Pons (tissue), 1 donor: ENCODE measurements around the gene SLC6A18.
"Not testable (repeated sequence)": the region's sequence is repeated elsewhere in the genome, so short reads cannot be mapped to it uniquely, and the experiment has no call there.

Source experiments
- DNase-seq: peaks from one replicate; pipeline ENCODE4 v3.0.0-alpha.2; 2016; ENCODE audit warnings: low spot score

The SLC6A18 gene

GRCh38 chr5:1216211-1216917 is 8.8 kb upstream of the SLC6A18 start:
- no peak for DNase-seq

DNA sequence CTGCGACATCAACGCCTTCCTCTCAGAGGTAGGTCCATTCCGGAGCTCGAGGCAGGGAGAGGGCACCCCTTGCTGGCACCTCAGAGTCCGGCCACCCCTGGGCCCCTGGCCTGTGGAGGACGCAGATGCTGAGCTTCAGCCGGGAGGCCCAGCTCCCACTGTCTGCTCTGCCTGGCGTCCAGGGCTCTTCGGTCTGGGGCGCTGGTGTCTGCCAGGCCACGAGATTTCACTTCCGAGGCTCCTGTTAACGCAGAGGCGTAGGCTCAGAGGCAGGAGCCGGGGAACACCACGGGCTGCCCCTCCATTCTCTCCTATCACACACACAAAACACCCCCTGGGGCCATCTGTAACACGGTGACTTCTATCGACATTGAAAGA is 8.3 kb upstream of the SLC6A18 start:
- no peak for DNase-seq

DNA sequence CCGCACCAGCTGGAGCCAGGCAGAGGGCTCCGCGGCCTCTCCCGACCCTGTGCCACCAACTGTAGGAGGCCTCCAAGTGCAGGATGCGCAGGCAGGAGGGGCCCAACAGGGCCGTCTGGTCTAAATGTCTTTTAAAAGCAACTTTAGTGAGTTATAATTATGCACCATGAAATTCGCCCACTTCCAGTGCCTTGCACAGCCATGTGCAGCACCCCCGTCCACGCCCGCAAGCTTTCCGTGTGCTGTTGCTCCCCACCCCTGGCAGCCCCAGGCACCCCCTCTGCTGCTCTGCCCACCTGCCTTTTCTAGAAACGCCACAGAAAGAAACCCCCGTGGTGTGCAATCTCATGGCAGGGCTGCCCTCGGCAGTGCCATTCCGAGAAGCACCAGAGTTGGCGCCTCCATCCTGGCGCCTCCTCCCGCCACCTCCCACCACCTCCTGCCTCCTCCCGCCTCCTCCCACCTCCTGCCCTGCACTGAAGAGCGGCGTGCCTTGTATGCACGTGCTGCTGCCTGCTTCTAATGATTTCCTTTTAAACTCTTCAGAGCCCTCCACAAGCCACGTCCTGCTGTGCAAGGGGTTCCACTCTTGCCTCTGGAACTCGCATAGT is 7.5 kb upstream of the SLC6A18 start:
- DNase-seq, result no peak

GRCh38 chr5:1218351-1219080 is 6.7 kb upstream of the SLC6A18 start:
- no peak for DNase-seq

GRCh38 chr5:1219098-1219767 is 5.9 kb upstream of the SLC6A18 start:
- no peak for DNase-seq

GRCh38 chr5:1219768-1220100 is 5.4 kb upstream of the SLC6A18 start:
- DNase-seq, result no peak

- no peak for DNase-seq
Measured at GRCh38 chr5:1220351-1220750, 4.8 kb upstream of the SLC6A18 start.

GRCh38 chr5:1220831-1221230 is 4.3 kb upstream of the SLC6A18 start:
- no peak for DNase-seq

DNA sequence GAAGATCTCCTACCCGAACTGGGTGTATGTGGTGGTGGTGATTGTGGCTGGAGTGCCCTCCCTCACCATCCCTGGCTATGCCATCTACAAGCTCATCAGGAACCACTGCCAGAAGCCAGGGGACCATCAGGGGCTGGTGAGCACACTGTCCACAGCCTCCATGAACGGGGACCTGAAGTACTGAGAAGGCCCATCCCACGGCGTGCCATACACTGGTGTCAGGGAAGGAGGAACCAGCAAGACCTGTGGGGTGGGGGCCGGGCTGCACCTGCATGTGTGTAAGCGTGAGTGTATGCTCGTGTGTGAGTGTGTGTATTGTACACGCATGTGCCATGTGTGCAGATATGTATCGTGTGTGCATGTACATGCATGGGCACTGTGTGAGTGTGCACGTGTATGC is 3.5 kb upstream of the SLC6A18 start:
- no peak for DNase-seq

DNA sequence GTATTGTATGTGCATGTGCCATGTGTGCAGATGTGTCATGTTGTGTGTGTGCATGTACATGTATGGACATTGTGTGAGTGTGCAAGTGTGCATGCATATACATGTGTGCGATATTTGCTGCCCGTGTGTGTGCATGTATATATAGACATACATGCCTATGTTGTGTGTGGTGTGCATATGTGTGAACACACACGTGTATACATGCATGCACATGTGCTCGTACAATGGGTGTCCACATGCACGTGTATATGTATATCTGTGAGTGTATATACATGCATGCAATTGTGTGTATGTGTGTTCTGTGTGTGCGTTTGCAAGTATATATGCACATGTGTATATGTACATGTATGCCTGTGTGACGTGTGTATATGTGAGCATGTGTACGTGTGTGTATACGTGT is 3.0 kb upstream of the SLC6A18 start:
- DNase-seq, result no peak

DNA sequence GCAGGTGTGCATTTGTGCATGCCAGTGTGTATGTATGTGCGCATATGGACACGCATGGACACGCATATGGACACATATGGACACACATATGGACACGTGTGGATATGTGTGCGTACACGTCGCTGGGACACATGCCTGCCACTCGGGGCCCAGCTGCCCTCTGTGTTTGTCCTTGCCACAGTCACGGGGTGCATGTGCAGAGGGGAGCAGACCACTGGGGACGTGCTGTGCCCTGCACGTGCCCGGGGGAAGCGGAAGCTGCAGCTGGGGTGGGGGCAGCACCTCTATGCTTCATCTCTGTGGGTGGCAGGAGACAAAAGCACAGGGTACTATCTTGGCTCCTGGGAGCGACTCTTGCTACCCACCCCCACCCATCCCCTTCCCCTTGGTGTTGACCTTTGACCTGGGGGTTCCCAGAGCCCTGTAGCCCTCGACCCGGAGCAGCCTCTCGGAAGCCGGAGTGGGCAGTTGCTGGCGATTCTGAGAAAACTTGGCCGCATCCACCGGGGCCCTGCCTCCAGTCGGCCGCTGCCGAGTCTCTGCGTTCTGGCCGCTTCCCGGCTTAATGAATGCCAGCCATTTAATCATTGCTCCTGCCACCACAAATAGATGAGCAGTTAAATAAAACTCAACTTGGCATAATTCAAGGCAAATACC is 2.4 kb upstream of the SLC6A18 start:
- no peak for DNase-seq

- no peak for DNase-seq
Measured at GRCh38 chr5:1223278-1223670, 1.9 kb upstream of the SLC6A18 start.

GRCh38 chr5:1224631-1225030 is 550 bp upstream of the SLC6A18 start:
- no peak for DNase-seq

- no peak for DNase-seq
Measured at GRCh38 chr5:1226231-1226630, 1.1 kb downstream of the SLC6A18 start.

DNA sequence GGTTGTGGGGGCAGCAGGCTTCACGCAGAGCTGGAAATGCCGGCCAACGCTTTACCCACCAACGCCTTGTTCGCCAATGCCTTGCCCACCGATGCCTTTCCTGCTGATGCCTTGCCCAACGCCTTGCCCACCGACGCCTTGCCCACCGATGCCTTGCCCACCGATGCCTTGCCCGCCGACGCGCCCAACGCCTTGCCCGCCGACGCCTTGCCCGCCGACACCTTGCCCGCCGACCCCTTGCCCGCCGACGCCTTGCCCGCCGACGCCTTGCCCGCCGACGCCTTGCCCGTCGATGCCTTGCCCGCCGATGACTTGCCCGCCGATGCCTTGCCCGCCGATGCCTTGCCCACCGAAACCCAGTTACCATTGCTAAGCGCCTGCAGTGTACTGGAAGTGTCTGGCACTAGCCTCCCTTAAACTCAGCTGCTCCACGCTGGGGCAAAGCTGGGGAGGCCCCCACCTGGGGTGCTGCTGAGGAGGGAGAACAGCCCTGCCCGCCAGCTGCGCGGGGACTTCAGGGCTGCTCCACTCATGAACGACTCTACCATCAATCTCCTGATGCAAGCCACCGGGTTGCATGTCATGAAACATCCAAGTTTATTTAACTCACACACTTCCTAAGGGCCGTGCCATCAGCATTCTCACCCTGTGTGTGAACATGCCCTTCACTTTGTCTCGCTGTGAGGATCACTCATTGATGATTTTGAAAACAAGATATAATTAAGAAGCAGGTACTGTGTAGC is 1.8 kb downstream of the SLC6A18 start:
- DNase-seq, result no peak

GRCh38 chr5:1227667-1228066 is 2.5 kb downstream of the SLC6A18 start:
- no peak for DNase-seq

DNA sequence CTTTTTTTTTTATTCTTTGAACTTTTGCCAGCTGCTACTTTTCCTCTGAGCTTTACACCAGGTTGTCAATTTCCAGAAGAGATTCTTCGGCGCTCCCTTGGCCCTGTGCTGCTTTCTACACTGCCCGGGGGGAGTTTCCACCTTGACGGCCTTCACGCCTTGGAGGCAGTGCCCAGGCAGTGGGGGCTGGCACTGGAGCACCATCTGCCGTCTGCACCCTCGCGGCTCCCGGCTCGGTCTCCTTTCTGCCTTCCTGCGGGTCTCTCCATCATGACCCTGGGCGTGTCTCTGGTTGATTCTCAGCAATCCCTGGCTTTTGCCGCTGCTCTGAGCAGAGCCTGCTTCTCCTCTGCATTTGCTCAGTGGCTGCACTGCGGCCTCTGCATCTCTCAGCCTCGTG is 2.9 kb downstream of the SLC6A18 start:
- no peak for DNase-seq

- DNase-seq, result not testable (repeated sequence)
Measured at GRCh38 chr5:1229023-1229422, 3.8 kb downstream of the SLC6A18 start.

- DNase-seq, result no peak
Measured at GRCh38 chr5:1229822-1230221, 4.6 kb downstream of the SLC6A18 start.

DNA sequence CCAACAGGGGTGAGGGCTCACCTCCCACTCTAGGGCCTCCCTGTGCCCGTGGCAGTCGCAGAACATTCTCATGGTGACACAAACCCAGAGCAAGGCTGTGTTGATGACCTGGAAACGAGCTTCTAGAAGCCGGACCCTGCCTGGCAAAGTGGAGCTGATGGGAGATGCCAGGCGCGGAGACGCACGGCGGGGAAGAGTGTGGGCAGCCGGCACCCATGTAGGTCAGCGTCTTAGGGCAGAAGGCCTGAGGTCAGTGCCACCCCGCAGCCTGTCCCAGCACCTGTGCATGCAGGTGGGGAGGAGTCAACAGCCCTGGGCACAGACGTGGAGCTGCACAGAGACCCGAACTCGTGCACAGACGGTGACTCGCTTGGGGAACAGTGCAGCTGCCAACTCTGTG is 5.4 kb downstream of the SLC6A18 start:
- DNase-seq, result no peak

DNA sequence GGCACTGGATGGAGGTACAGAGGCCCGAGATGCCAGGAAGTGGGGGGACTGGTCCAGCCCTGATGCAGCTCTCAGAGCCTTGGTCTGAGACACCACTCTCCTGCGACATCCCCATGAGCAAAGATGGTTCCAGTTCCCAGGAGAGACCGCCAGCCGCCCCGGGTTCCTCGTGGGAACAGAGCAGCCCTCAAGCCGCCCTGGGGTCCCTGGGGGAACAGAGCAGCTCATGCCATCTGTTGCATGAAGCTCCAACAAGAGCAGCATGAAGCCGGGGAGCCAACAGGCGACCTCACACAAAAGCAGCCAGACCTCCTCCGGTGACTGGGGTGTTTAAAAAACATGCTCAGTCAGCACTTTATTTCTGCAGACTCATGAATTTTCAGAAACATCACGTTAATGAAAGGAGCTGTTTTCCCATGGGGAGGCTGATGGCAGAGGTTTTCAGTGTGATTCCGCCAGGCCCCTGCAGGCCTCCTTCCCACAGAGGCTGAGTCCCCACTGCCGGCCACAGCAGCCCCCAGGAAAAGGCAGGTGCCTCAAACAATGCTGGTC is 6.2 kb downstream of the SLC6A18 start:
- DNase-seq, result no peak
